Omental fat pad (tissue), 4 donors: ENCODE results near the gene PERCC1. TPM values are rescaled to one million over a fixed set of nuclear protein-coding genes. Genes with fewer than 3 reads are reported as not detected.

Source experiments
- ATAC-seq: fragments of 150-250 bp; one replicate; pipeline ENCODE4 v1.9.1; 2016; ENCODE audit warnings: mild to moderate bottlenecking, moderate library complexity; ENCODE audit not compliant: low FRiP score
- DNase-seq: peaks from one replicate; pipeline ENCODE4 v3.0.0-alpha.2; 2019; ENCODE audit warnings: low spot score
- total RNA-seq, 4 donors: library from RNA; depleted of rRNA; stranded (reverse); fragments of >200 nt; gene quantifications; one replicate each; pipeline ENCODE4 v1.1.0, GENCODE V29; 2016
- TF ChIP-seq, protein P1 (sequence below), 3 donors: fragments of 450-650 bp; IDR thresholded peaks; one replicate each; pipeline ENCODE4 v1.5.1; 2016 to 2017; ENCODE audit warnings: antibody characterized with exemption in 3 of 3, mild to moderate bottlenecking in 3 of 3, moderate library complexity in 2 of 3

Gene PERCC1
- total RNA-seq, 4 donors from 2014 or later, result 1.9 TPM; not detected in 3

DNA sequence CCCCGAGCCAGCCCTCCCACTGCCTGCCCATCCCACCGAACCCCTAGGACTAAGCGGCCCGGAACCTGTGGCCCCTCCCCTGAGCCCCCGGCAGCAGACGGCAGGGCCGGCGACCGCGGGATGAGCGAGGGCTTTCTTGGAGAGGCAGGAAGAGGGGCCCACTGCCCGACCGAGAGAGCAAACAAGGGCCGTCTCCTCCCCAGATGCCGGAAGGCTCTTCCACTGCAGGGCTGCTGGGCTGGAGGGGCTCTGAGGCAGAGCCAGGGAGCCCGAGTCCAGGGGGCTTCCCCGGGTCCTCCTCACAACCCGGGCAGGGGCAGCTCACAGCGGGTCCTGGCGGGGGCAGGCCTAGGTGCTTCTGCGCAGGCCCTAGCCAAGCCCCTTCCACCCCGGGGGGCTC lies 2.9 kb downstream of the PERCC1 start:
- ATAC-seq, result no peak
- TF ChIP-seq, protein P1, sequence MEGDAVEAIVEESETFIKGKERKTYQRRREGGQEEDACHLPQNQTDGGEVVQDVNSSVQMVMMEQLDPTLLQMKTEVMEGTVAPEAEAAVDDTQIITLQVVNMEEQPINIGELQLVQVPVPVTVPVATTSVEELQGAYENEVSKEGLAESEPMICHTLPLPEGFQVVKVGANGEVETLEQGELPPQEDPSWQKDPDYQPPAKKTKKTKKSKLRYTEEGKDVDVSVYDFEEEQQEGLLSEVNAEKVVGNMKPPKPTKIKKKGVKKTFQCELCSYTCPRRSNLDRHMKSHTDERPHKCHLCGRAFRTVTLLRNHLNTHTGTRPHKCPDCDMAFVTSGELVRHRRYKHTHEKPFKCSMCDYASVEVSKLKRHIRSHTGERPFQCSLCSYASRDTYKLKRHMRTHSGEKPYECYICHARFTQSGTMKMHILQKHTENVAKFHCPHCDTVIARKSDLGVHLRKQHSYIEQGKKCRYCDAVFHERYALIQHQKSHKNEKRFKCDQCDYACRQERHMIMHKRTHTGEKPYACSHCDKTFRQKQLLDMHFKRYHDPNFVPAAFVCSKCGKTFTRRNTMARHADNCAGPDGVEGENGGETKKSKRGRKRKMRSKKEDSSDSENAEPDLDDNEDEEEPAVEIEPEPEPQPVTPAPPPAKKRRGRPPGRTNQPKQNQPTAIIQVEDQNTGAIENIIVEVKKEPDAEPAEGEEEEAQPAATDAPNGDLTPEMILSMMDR (IDR thresholded peaks at IDR 0.05), result no peak
- no peak for DNase-seq

DNA sequence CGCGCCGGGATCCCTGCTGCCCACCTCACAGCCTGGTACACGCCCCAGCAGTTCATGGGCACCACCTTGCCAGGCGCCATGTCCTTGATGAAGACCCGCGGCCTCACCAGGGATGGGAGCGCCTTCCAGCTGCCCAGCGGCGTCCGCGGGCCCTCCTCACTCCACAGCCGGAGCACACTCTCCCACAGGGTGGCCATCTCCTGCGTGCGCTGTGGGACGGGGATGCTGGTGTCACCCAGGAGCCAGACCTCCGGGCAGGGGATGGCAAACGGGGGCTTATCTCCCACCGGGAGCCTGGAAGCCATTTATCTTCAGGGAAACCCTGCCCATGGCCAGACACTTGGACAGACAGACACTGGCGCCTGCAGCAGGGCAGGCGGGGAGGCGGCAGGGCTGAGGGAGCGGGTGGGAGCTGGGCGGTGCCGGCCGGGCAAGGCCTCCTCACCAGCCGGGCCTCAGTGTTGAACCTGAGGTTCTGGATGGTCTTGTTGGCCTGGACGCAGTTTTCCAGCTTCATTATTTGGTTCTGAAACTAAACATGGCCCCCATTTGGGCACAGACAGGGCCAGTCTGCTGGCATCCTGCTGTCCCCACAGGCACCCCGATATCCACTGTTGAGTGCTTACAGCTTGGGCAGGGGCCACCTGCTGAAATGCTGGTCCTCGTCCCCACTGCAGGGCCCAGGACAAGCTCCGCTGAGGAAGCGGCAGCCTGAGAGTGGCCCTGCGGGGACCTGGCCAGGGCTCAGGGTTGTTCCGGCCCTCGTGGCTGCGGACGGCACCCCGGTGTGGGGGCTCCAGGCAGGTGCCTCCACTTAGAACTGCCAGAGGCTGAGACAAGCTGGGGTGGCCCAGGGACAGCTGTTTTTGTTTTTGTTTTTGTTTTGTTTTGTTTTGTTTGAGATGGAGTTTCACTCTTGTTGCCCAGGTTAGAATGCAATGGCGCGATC lies 4.0 kb downstream of the PERCC1 start:
- ATAC-seq, result no peak
- DNase-seq, result no peak
- TF ChIP-seq, protein P1 (IDR thresholded peaks at IDR 0.05), result no peak

DNA sequence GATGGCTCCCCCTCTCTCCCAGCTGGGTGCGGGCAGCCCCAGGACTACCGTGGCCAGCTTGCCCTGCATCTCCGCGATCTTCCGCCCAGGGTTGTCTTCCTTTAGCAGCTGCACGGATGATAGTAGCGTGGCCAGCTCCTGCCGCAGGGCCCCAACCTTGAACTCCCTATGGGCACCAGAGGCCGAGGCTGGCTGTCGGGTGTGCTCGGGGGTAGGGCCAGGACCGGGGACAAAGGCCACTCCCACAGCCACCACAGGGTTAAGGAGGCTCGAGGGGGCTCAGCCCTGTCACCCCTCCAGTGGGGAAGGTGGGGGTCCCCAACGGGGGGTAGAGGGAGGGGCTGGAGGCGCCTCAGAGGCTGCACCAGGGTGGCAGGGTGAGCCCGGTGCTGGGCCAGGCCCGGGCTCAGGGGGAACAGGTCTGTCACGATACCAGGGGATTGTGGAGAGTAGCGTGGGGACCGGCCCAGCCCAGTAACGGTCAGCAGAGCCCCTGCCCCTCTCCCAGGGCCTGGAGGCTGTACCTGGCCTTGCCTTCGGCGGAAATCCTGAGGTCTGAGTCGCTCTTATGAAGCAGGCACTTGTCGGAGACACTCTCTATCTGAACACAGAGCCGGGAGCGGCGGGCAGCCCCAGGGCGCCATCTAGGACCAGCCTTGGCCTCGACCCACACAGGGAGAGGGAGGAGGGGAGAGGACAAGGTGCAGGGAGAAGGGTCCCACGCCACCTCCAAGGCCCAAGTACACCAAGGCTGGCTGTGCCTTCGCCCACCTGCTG lies 5.2 kb downstream of the PERCC1 start:
- ATAC-seq, result no peak
- DNase-seq, result no peak
- TF ChIP-seq, protein P1 (IDR thresholded peaks at IDR 0.05), result no peak

DNA sequence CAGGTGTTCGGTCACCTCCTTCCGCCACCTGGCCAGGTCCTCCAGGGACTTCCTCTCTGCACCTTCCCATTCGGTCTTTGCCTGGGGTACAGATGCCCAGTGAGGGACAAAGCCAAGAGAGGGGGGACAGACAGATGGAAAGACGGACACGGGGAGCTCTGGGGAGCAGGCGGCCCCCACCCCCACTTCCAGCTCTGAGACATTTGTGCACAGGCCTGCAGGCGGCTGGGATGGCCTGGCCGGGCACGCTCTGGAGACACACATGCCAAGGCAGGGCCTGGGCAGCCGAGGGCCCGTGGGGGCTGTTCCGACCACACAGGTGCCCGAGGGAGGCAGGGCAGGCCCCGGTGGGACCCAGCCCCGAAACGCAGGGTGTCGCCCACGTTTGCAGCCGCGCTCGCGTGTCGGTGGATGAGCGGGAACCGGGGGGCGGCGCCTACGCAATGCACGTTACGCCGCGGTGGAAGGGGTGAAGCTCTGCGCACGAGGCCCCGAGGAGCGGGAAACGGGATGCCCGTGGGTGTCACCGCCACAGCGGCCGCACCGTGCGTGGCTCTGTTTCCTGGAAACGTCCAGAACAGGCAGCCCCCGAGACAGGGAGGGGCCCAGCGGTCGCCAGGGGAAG lies 6.0 kb downstream of the PERCC1 start:
- no peak for ATAC-seq
- no peak for DNase-seq
- TF ChIP-seq, protein P1 (IDR thresholded peaks at IDR 0.05), result no peak

DNA sequence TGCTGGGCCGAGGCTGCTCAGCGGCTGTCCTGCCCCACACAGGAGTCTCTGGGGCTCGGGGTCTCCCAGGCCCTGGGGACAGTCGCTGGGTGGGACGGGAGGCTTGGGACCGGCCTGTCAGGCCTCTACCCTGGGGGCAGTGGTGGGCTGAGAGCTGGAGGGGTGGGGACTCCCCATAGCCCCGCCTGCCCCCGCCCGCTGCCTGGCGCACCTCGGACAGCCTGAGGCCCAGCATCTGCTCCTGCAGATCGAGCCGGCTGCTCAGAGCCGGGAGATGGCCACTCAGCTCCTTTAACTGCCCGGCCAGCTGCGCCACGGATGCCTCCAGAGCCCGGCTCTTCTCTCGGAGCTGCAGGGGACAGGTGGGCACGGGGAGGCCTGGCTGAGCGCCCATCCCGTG lies 6.7 kb downstream of the PERCC1 start:
- TF ChIP-seq, protein P1 (IDR thresholded peaks at IDR 0.05), result no peak
- DNase-seq (no peak), ATAC-seq (no peak)

DNA sequence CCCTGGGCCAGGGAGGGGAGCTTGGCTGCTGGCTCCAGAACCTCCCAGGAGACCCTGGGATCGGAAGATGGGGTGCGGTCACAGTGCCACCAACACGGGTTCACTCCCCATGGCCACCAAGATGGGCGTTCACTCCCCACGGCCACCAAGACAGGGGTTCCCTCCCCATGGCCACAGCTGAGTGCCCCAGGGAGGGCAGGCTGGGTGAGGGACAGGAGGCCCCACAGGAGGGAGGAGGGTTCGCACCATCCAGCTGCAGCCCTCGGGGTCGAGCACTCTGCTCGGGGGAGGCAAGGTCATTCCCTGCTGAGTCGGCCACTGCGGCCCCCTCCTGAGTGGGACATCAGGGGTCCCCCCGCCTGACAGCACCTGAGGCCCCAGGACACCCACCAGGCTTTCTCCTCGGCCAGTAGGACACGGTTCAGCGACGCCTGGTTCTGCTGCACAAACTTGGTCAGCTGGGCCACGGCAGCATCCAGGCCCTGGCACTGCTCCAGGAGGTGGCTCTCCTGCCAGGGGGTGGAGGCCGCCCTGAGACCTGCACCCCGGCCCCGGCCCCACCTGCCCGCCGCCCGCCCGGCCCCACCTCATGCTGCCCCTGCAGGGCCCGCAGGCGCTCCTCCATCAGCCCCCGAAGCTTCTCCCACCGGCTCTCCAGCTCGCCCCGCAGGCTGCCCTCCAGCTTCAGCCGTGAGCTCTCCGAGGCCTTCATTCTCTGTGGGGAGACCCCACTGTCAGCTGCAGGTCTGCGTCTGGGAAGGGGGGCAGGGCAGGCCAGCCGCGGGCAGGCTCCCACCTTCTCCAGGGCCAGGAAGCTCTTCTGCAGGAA lies 7.6 kb downstream of the PERCC1 start:
- ATAC-seq, result no peak
- DNase-seq, result no peak
- TF ChIP-seq, protein P1 (IDR thresholded peaks at IDR 0.05), result no peak
